Ureter (tissue), 1 donor: ENCODE data around the gene ILK. TPM values are rescaled to one million over a fixed set of nuclear protein-coding genes. Genes with fewer than 3 reads are reported as not detected.
A peak's percentile ranks its signal among the peaks of the same experiment; 100 is the strongest.

Experiments
- DNase-seq: peaks from one replicate; pipeline ENCODE4 v3.0.0-alpha.2; 2020; ENCODE audit warnings: low spot score
- total RNA-seq: library from RNA; stranded (reverse); gene quantifications from one replicate; pipeline ENCODE4 v1.2.4, GENCODE V29; 2023
- donor health status: DM: yes; HTN: yes; CAD: no.

Gene ILK
- total RNA-seq, 1 donor from 2014 or later, result 192 TPM

DNA sequence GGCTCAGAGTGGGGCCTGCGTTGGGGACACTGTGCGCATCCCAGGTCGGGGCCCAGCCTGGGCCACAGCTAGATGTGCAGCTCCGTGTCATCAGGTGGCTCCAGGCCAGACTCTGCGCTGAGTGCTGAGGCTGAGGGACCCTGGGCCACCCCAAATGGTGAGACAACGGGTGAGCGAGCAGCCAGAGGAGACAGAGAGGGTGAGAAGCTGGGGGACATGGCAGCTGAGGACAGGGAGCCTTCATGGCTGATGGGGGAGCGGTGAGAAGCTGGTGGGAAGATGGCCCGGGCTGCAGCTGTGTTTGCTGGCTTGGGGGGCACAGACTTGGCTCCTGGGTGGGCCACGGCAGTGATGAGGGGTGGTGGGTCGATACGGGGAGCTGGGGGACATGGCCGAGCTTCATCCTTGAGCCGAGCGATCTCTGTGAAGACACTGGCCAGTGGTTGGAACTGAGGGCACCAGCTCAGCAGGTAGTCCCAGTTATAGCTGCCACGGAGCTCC lies 18.2 kb downstream of the ILK start:
- DNase-seq, result no peak

DNA sequence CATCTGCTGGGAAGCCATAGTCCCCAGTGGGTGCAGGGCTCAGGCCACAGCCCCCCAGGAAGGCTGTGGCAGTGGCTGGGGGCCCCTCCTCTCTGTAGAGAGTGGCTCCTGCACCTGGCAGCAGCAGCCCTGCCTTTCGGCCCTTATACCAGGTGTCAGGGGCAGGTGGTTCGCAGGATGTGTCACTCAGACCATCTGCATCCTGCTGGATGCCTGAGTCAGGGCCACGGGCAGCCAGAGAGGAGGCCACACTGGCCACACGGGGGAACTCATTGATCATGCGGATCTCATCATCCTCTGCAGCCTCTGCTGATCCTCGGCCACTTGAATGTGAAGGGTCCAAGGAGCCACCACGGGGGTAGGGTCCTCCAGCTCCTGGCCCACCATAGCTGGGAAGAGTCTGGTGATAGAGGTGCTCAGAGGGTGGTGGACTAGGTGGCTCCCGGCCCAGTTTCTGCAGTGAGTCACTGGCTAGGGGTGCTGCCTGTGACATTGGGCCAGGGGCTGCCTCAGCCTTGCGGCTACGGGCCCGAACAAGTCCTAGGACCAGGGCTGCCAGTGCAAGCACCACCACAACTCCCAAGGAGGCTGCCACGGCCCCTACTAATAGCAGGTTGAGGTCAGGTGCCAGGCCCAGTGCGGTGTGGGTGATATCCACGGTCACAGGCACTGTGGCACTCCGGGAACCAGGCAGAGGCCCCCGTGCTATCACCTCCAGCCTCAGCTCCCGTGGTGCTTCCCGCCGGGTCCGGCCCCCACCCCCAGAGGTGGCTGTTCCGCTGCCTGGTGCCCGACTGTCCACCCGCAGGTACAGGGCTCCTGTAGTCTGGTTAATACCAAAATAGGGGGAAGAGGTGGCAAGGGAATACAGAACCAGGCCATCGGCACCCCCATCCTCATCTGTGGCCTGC lies 18.9 kb downstream of the ILK start:
- no peak for DNase-seq

DNA sequence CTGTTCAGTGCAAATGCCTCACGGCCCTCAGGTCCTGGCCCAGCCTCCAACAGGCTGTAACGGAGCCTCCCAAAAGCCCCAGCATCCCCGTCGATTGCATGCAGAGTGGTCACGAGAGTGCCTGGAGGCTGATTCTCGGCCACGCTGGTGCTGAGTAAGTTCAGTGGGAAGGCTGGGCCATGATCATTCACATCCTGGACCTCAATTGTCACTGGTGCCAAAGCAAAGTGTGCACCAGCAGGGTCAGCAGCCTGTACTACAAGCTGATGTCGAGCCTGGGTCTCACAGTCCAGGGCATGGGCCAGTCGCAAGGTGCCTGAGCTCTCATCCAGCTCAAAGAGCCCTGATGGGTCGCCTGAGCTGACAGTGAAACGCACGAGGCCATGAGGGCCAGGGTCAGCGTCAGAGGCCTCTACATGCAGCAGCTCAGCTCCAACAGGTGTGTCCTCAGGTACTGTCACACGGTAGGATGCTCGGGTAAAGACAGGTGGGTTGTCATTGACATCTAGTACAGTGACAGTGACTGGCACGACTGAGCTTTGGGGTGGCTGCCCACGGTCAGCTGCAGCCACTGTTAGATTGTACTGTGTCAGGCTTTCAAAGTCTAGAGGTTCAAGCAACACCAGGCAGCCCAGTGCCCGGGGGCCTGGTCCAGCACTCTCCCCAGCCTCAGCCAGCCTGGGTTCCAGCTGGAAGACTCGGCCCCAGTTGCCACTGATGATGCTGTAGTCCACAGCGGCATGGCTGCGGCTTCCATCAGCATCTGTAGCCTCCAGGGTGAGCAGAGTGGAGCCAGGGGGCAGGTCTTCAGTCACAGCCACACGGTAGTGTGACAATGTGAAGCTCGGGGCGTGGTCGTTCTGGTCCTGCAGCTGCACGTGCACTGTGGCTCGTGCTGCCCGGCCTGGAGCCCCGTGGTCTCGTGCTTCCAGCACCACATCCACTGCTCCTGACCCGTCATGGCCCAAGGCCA lies 20.1 kb downstream of the ILK start:
- no peak for DNase-seq

DNA sequence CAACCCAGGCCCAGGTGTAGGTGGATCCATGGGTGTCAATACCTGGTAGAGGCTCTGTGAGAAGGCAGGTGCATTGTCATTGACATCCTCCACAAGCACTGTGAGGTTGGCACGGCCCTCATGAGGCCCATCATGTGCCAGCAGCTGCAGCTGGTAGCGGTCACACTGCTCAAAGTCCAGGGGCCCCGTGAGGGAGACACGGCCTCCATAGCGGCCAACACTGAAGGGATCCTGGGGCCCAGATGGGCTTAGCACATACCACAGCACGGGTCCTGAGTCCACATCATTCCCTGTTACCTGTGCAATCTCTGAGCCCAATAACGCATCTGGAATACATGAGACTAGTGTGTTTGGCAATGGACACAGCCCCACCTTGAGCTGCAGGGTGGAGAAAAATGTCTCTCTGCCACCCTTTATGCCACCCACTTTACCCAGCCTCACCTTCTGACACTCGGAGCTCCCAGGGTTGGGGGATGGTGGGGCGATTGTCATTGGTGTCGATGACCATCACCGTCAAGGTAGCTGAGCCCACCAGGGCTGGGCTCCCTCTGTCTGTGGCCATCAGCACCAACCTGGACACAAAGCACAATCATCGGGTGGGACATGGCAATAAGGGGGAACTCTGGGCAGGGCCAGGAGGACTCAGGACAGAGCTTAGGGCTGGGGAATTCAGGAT lies 21.7 kb downstream of the ILK start:
- DNase-seq, result no peak

DNA sequence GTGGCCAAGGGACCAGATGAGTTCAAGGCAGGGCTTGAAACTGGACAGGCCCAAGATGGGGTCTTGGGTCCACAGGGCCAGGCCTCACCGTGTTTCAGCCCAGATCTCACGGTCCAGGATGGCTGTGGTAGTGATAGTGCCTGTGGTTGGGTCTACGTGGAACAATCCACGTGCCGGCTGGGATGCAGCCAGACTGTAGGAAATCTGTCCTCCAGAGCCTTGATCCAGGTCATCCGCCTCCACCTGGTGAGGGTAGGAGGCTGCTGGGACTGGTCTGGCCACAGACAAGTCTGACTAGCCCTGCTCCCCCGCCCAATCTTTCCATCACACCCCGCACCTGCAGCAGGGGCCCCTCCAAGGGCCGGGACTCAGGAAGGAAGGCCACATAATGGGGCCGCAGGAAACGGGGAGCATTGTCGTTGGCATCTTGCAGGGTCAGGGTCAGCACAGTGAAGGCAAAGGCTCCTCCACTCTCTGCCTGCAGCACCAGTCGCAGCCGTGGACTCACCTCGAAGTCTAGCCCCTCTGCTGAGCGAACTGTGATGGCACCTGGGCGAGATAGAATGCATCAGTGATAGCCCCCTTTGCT lies 22.4 kb downstream of the ILK start:
- no peak for DNase-seq

DNA sequence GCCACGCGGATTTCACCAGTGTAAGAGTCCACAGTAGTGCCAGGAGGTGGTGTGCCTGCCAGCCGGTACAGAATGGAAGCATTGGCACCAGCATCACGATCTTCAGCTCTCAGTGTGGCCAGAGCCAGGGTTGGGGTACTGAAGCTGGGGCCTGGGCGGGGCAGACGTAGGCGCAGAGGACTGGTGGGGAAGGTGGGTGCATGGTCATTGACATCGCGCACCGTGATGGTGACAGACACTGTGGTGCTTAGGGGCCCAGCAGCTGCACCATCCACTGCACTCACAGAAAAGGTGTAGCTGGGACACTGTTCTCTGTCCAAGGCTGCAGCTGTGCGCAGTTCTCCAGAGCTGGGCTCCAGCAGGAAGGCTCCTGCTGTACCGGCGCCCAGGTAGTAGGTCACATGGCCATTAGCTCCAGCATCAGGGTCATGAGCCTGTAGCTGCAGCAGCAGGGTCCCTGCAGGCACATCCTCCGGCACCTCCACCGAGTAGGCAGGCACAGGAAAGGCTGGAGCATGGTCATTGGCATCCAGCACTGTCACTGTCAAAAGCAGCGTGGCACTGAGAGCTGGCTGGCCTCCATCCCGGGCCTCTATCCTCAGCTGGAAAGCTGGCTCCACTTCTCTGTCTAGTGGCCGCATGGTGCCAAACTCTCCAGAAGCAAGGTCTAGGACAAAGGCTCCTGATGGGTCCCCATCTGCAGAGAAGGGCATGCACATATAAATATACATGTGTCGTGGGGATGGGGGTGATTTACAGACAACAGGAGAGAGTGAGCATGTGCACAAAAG lies 23.6 kb downstream of the ILK start:
- no peak for DNase-seq

DNA sequence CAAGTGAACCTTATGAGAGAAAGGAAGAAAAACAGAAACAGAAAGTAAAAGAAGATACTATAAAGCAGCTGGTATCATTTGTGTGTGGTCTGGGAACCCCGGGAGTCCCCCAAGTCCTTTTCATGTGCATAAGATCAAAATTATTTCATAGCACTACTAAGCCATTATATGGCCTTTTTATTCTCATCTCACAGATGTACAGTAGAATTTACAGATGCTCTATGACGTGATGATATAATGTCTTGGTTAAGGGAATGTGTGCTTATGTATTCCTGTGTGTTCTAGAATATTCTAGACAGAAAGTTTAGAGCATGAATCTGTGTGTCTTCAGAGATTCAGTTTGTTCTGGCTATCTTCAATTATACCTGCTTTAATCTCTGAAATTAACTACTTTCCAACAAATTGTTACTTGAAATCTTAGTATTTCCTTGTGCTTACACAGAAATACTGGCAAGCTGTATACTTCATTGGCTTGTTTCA lies 24.2 kb downstream of the ILK start:
- no peak for DNase-seq

DNA sequence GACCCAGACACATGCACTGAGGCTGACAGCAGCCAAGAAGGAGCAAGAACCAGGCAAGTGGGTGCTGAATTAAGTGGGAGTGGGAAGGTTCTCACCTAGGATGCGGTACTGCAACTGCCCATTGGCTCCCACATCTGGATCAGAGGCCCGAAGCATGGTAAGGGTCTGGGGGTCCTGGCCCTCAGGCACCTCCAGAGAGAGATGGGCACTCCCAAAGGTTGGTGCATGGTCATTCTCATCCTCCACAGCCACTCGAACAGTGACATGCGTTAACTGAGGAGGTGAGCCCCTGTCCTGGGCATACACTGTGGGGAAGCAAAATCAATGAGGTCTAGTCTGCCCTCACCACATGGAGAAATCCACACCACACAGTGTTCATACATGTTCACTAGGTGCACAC lies 25.0 kb downstream of the ILK start:
- no peak for DNase-seq

DNA sequence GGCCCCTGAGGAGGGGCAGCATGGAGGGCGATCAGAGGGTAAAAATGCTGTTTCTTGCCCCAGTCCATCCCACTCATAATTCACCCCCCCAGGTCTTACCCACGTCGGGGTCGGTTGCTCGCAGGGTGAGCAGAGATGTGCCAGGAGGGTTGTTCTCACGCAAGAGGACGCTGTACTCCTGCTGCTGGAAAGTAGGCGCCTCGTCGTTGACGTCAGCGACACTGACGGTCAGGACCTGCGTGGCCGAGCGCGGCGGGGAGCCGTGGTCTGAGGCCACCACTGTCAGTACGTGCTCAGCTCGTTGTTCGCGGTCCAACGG lies 26.0 kb downstream of the ILK start:
- DNase-seq, result no peak

DNA sequence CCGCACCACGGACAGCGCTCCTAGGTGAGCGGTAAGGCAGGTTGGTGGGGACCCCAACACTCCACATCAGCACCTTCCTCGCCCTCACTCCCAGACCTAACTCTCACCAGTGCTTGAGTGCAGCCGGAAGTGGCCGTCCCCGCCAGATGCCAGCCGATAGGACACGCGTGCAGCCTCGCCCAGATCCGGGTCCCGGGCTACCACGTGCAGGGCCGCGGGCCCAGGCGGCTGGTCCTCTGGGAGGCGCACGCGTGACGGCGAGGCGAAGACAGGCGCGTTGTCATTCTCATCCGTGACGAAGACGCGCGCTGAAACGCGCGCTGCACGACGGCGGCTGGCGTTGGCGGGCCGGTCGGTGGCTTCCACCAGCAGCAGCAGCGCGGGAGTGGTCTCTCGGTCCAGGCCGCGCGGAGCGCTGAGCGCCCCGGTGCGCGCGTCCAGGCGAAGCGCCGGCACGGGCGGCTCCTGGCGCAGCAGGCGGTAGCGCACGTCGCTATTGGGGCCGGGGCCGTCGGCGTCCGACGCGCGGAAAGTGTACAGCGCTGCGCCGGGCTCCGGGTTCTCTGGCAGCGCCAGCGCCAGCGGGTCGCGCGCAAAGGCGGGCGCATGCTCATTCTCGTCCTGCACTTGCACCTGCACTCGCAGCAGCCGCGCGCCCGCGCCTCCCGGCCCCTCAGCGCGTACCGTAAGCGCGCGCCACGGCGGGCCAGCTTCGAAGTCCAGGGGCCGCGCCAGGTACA lies 26.5 kb downstream of the ILK start:
- peak; percentile 37 for DNase-seq

DNA sequence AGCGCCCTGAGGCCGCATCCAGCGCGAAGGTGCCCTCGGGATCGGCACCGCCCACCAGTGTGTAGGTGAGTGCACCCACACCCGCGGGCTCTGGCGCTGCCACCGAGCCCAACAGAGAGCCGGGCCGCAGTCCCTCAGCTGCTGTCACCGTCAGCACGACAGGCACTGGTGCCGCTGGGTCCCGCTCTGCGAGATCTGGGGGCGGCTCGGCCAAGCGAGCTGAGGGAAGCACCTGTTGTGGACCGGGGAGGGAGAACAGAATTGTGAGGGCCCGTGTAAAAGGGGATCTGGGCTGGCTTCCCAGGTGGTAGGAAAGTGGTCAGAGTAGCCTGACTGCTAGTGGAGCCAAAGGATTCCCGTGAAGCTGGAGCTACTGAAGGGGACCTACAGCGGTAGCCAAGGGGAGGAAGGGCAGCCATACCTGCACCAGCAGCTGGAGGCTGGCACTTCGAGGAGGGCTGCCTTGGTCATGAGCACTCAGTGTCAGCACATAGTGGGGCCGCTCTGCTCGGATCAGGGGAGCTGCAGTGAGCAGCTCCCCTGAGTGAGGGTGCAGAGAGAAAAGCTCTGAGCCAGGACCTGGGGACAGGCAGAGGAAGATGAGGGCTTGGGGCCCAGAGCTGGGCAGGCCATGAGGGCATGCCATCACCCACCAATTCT lies 27.2 kb downstream of the ILK start:
- no peak for DNase-seq

DNA sequence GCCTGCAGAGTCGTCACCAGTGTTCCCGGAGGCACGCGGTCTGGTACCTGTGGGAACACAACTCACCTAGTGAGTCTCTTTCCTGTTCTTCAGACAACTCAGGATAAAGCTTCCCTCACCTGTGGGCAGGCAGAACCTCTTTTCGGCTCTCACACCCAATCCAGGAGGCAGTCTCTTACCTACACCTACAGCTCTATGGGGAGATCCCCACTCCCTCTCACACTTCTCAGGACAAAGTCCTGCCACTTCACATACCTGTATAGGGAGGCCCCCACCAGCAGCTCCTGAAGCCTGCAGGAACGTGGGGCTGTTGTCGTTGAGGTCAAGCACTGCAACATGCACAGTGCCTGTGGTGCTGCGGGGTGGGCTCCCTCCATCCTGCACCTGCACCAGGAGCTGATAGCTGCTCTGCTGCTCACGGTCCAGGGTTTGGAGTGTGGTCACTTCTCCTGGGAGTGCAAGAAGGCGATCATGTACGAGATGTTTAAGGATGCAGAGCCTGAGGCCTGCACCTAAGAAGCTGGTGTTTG lies 27.9 kb downstream of the ILK start:
- DNase-seq, result no peak

DNA sequence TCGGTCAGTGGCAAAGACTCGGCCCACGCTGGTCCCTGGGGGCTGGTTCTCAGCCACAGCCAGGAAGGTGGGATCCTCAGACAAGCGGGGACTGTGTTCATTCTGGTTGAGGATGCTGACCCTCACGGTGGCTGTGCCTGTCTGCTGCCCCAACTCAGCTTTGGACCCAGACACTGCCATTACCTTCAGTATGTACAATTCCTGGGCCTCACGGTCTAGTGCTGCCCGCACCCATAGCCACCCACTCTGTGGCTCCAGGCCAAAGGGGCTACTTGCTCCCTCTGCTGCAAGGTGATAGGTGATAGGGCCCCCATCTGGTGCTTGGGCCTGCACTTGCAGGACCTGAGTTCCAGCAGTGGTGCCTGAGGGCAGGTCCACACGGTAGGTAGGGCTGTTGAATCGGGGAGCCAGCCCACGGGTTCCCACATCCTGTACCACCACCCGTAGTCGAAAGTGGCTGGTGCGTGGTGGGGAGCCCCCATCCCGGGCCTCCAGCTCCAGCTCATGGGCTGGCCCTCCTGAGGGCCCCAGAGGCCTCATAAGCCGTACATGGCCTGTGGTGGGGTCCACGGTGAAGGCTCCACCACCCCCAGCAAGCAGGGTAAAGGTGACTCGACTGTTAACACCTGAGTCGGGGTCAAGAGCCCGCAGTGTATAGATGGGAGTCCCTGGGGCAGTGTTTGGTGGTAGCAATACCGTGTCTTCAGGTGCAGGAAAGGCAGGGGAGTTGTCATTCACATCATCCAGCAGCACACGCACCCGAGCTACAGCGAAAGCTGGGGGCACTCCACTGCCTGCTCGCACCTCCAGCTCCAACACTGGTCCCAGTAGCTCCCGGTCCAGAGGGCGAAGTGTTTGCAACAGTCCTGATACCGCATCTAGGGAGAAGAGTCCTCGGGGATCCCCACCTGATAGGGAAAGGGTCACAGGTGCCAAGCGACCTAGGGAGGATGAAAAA lies 28.8 kb downstream of the ILK start:
- no peak for DNase-seq

DNA sequence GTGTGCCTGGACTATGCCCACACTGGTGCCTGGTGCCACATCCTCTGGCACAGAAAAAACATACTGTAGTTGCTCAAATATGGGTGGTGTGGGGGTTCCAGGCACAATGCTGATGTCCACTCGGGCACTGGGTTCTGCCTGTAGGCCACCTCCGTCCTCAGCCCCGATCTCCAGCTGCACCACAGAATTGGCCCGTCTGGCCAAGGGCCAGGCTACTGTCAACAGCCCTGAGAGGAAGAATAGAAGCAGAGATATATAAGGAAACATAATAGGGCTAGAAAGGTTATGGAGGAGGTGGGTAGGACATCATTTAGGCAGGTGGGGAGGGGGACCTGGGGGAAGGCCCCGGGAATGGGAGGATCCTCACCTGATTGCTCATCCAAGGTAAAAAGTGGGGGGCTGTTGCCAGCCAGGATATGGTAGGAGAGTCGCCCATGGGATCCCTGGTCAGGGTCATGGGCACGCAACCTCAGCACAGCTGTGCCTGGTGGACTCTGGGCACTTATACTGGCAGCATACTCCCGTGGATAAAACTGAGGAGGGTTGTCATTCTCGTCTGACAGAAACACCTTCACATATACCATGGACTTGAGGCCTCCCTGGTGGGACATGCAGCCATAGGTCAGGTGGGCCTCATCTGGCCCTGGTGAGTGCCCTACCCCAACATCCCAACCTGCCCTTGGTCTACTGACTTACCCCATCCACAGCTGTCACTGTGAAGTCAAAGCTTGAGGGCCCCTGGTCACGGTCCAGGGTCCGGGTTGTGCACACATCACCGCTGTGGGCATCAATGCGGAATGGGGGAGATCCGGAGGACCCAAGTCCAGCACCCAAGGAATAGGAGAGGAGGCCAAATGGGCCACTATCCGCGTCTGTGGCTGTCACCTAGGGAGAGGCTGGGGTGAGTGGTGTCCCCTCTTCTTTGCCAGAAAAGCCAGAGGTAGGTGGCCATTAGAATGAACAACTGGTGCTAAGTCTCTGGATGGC lies 30.1 kb downstream of the ILK start:
- no peak for DNase-seq

DNA sequence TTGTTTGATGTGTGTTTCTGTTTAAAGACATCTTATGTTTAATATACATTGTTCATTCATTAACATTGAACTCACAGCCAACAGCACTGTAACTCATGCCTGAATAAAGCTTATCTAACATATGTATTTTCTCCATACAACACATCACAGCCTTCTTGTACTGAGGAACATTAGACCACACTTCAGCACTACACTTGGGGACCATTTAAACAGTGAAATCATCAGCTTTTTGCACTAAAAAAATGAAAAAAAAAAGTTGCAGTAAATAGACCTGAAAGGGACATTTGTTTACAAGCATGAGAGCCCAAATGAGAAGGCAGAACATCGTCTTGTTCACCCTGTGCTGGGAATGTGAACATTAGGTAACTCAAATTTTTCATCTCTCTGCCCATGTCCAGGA lies 31.0 kb downstream of the ILK start:
- DNase-seq, result no peak

DNA sequence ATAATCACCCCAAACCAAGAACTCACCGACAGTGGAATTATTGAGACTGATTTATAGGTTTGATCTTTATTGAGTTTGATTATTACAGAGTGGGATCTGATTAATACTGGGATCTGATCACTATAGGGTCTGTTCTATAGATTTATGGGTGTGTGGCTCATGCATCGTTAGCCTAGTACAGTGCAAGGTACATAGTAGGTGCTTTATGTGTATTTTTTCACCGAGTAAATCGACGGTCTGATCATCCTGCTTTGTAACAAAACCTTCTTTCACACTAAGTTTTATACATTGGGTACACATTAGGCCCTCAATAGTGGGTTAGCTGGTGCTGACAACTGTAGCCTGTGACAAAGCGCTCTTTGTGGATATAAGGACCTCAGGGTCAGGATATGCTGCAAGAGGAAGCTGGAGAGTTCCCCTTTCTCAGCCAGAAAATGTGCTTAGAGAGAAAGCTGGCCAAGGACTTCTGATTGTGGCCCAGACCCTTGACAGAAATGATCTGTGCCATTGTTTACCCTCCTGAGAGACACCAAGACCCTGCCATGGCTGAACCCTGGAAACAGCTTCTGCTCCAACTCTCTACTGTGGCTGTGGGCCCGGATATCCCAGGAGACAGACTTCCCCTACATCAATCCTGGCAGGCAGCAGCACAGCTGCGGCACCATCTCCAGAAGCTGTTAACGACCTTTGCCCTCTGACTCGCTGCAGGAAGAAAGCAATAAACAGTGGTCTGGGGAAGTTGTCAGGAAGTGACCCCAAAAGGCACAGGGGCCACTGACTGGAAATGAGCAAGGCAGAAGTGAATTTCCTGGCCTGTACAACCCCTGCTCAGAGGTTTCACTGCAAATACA lies 31.7 kb downstream of the ILK start:
- no peak for DNase-seq
